Measurements from ENCODE around the gene ASTN2. TPM values are rescaled to one million over a fixed set of nuclear protein-coding genes. Genes with fewer than 3 reads are reported as not detected.
A peak's percentile ranks its signal among the peaks of the same experiment; 100 is the strongest.

The ASTN2 gene
- total RNA-seq, 1 donor from 2014 or later: 0.53 TPM

GRCh38 chr9:117034866-117035265 lies 380.0 kb downstream of the ASTN2 start:
- Histone ChIP-seq H3K4me3 (ENCODE audit: low read depth, low read length) (no peak overlapping the region), H3K36me3 (ENCODE audit: control insufficient read depth, insufficient read depth, low read length) (no peaks in the 10 kb centered on the region), H3K27me3 (ENCODE audit: control insufficient read depth, insufficient read depth, low read length) (no peaks in the 10 kb centered on the region)
- no peak for TF ChIP-seq CTCF (IDR thresholded peaks at IDR 0.05; ENCODE audit: insufficient read depth, low read length, severe bottlenecking)
- FAIRE-seq (no peak), DNase-seq (ENCODE audit: low read depth) (peak; percentile 33)

GRCh38 chr9:117030254-117030768 lies 384.5 kb downstream of the ASTN2 start:
- no peak for DNase-seq (ENCODE audit: low read depth)
- FAIRE-seq: no peak
- H3K36me3 ChIP-seq (ENCODE audit: control insufficient read depth, insufficient read depth, low read length): no peaks in the 10 kb centered on the region
- no peak overlapping the region for H3K4me3 ChIP-seq (ENCODE audit: low read depth, low read length)
- TF ChIP-seq CTCF (IDR thresholded peaks at IDR 0.05; ENCODE audit: insufficient read depth, low read length, severe bottlenecking): no peak
- no peaks in the 10 kb centered on the region for H3K27me3 ChIP-seq (ENCODE audit: control insufficient read depth, insufficient read depth, low read length)

GRCh38 chr9:117029341-117029740 lies 385.5 kb downstream of the ASTN2 start:
- no peak for FAIRE-seq
- H3K36me3 ChIP-seq (ENCODE audit: control insufficient read depth, insufficient read depth, low read length): no peaks in the 10 kb centered on the region
- H3K27me3 ChIP-seq (ENCODE audit: control insufficient read depth, insufficient read depth, low read length): no peaks in the 10 kb centered on the region
- H3K4me3 ChIP-seq (ENCODE audit: low read depth, low read length): no peak overlapping the region
- DNase-seq (ENCODE audit: low read depth): no peak
- no peak for TF ChIP-seq CTCF (IDR thresholded peaks at IDR 0.05; ENCODE audit: insufficient read depth, low read length, severe bottlenecking)

- Histone ChIP-seq H3K4me3 (ENCODE audit: low read depth, low read length) (no peak overlapping the region), H3K36me3 (ENCODE audit: control insufficient read depth, insufficient read depth, low read length) (no peaks in the 10 kb centered on the region), H3K27me3 (ENCODE audit: control insufficient read depth, insufficient read depth, low read length) (no peaks in the 10 kb centered on the region)
- DNase-seq (ENCODE audit: low read depth) (no peak), FAIRE-seq (no peak)
- TF ChIP-seq CTCF (IDR thresholded peaks at IDR 0.05; ENCODE audit: insufficient read depth, low read length, severe bottlenecking): no peak
Observed at GRCh38 chr9:117028103-117028858, 386.6 kb downstream of the ASTN2 start.

- no peak overlapping the region for H3K4me3 ChIP-seq (ENCODE audit: low read depth, low read length)
- H3K27me3 ChIP-seq (ENCODE audit: control insufficient read depth, insufficient read depth, low read length): no peaks in the 10 kb centered on the region
- FAIRE-seq (no peak), DNase-seq (ENCODE audit: low read depth) (peak; percentile 40)
- TF ChIP-seq CTCF (IDR thresholded peaks at IDR 0.05; ENCODE audit: insufficient read depth, low read length, severe bottlenecking): peak; percentile 16
- no peaks in the 10 kb centered on the region for H3K36me3 ChIP-seq (ENCODE audit: control insufficient read depth, insufficient read depth, low read length)
Observed at GRCh38 chr9:117021906-117022305, 393.0 kb downstream of the ASTN2 start.

Measured in bronchial epithelial cell (primary cell).